ENCODE results near the gene ALDH3B1.
"Not testable (repeated sequence)": the region's sequence is repeated elsewhere in the genome, so short reads cannot be mapped to it uniquely, and the experiment has no call there.

ALDH3B1 gene, protein sequence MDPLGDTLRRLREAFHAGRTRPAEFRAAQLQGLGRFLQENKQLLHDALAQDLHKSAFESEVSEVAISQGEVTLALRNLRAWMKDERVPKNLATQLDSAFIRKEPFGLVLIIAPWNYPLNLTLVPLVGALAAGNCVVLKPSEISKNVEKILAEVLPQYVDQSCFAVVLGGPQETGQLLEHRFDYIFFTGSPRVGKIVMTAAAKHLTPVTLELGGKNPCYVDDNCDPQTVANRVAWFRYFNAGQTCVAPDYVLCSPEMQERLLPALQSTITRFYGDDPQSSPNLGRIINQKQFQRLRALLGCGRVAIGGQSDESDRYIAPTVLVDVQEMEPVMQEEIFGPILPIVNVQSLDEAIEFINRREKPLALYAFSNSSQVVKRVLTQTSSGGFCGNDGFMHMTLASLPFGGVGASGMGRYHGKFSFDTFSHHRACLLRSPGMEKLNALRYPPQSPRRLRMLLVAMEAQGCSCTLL

GRCh38 chr11:68010090-68011041, at the start of gene ALDH3B1:
Gene ALDH3B1, plus strand, starts transcription at chr11:68010327. Its CDS starts 4,971 bp downstream, at chr11:68015298.
- peak; percentile 65 for DNase-seq

GRCh38 chr11:67963217-67963616, 46.9 kb upstream of the ALDH3B1 start:
- not testable (repeated sequence) for DNase-seq

DNA sequence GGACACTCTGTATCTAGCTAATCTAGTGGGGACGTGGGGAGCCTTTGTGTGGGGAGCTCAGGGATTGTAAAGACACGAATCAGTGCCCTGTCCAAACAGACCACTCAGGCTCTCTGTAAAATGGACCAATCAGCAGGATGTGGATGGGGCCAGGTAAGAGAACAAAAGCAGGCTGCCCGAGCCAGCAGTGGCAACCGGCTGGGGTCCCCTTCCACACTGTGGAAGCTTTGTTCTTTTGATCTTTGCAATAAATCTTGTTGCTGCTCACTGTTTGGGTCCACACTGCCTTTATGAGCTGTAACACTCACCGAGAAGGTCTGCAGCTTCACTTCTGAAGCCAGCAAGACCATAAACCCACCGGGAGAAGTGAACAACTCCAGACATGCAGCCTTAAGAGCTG, 46.2 kb upstream of the ALDH3B1 start:
- DNase-seq = not testable (repeated sequence)

DNA sequence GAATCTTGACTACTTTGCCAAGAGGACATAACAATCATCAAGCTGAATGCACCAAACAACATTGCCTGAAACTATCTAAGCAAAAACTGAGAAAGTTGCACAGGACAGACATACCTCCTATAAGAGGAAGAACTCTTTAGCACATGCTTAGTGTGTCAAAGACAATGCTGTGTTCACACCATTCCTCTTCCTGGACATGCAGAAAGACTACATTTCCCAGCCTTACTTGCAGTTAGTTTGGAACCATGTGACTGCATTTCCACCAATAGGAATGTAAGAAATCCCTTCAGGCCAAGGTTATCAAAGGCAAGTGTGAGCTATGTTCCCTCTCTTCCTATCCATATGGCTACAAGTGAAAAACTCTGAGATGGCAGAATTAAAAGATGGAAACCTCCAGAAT, 45.4 kb upstream of the ALDH3B1 start:
- DNase-seq = not testable (repeated sequence)

- DNase-seq = not testable (repeated sequence)
These were observed 44.2 kb upstream of the ALDH3B1 start for GRCh38 chr11:67965830-67966348.

- DNase-seq = not testable (repeated sequence)
These were observed 35.4 kb upstream of the ALDH3B1 start for GRCh38 chr11:67974746-67975145.

GRCh38 chr11:67978766-67979418, 31.2 kb upstream of the ALDH3B1 start:
- DNase-seq = not testable (repeated sequence)

GRCh38 chr11:67981226-67981625, 28.9 kb upstream of the ALDH3B1 start:
- not testable (repeated sequence) for DNase-seq

- DNase-seq = not testable (repeated sequence)
These were observed 27.8 kb upstream of the ALDH3B1 start for GRCh38 chr11:67982255-67982857.

DNA sequence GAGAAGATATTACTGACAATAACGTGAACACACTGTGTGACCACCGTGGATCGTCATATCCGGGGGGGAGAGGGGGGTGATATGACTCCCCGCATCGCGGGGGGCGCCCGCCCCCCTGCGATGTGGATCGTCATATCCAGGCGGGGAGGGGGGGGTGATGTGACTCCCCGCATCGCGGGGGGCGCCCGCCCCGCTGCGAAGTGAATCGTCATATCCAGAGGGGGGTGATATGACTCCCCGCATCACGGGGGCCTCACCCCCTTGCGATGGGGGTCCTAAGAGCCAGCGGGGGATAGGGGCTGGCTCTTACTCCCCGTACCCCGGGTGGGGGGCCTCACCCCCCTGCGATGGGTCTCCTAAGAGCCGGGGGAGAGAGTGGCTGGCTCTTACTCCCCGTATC, 26.2 kb upstream of the ALDH3B1 start:
- DNase-seq = no peak

GRCh38 chr11:67985302-67985701, 24.8 kb upstream of the ALDH3B1 start:
- not testable (repeated sequence) for DNase-seq

GRCh38 chr11:67990546-67991346, 19.4 kb upstream of the ALDH3B1 start:
- DNase-seq = not testable (repeated sequence)

- DNase-seq = not testable (repeated sequence)
These were observed 18.6 kb upstream of the ALDH3B1 start for GRCh38 chr11:67991347-67992121.

DNA sequence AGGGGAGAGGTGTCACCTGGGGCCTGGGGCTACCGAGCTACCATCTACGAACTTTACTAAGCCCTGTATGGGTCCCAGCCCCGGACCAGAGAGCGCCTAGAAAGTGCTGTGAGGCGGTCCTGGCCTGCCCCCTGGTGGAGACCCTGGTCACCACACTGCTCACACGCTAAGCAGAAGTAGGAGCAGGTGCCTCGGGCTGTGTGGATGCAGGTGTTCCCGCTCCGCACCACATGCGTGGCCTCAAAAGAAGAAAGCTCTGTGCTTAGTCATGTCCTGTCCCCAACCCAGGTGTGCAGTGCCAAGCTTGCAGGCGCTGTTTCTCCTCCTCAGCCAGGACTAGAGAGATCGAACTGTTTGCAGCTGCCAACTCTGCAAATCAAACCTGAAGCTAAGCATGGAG, 16.3 kb upstream of the ALDH3B1 start:
- peak; percentile 58 for DNase-seq

DNA sequence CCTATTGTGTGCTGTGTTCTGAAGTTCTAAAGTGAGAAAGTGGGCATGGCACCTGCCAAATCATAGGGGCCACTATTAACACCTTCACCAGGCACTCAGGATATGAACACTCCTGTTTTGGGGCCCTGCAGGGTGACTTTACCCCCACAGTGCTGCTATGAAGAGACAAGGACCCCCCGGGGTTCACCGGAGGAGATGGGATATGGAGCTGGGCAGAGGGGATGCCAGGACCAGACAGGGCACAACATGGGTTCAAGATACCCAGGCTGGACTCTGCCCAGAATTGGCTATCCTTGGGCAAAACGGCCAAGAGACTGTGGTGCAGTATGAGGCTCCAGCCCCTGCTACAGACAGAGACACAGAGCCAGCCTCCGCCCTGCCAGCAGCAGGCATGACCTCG, 15.7 kb upstream of the ALDH3B1 start:
- DNase-seq = not testable (repeated sequence)

GRCh38 chr11:67995129-67995528, 15.0 kb upstream of the ALDH3B1 start:
- DNase-seq = not testable (repeated sequence)

- DNase-seq = not testable (repeated sequence)
These were observed 14.5 kb upstream of the ALDH3B1 start for GRCh38 chr11:67995579-67995978.

GRCh38 chr11:67996051-67996450, 14.1 kb upstream of the ALDH3B1 start:
- no peak for DNase-seq

DNA sequence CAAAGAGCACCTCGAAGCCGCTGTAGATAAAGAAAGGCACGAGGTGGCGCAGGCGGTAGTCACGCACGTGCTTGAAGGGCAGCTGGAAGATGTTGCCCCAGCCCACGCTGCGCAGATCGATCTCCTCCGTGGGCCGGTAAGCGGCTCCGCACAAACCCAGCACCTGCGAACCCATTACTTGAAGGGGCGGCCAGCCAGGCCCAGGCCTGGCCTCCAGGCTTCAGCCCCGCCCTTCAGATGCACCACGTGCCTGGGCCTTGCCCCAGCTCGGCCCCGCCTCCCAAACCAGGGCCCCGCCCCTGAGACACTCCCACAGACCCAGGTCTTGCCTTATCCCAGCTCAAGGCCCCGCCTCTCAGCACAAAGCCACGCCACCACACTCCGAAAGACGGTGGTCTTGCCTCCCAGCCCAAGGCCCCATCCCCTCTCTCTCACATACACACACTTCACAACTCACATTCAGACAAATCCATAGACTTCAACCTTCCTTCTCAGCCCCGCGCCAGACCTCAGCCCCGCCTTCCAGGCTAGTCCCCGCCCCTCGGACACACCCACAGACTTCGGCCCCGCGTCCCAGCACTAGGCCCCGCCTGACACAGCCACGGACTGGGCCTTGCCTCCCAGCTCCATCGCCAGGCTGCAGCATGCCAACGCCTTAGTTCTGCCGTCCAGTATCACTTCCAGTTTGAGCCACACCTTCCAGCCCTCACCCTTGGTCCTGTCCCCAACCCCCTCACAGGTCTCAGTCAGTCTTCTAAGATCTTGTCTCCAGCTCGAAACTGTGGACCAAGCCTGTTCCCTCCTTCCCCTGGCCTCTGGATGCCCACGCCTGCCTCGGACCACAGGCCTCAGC, 13.3 kb upstream of the ALDH3B1 start:
- DNase-seq = peak; percentile 72
